Calu3 (cell line): ENCODE measurements around the gene FES. TPM values are rescaled to one million over a fixed set of nuclear protein-coding genes. Genes with fewer than 3 reads are reported as not detected.

Source experiments
- BruUV-seq: library from RNA; stranded (reverse); fragments of 400-500 nt; replicated peaks from 2 replicates; lab custom pipeline; 2021; lab: Mats Ljungman, UMichigan
- CTCF ChIA-PET: fragments of 300-600 bp; sonication (Branson Sonifier 250); formaldehyde crosslinking; loops from one replicate; lab custom pipeline; 2022; ENCODE audit warnings: antibody characterized with exemption; lab: Charles Lee
- DNase-seq: peaks from one replicate; pipeline ENCODE4 v3.0.0; 2022
- H3K27ac Mint-ChIP-seq: one replicate; pipeline ENCODE4 v1.8.0; 2022; ENCODE audit warnings: mixed read lengths; ENCODE audit not compliant: unreplicated experiment
- H3K27me3 Mint-ChIP-seq: one replicate; pipeline ENCODE4 v1.8.0; 2022; ENCODE audit warnings: mixed read lengths; ENCODE audit not compliant: unreplicated experiment
- H3K36me3 Mint-ChIP-seq: one replicate; pipeline ENCODE4 v1.8.0; 2022; ENCODE audit warnings: mild to moderate bottlenecking, moderate library complexity, mixed read lengths; ENCODE audit not compliant: insufficient read depth, unreplicated experiment
- H3K4me1 Mint-ChIP-seq: one replicate; pipeline ENCODE4 v1.8.0; 2022; ENCODE audit warnings: mild to moderate bottlenecking, low read depth, mixed read lengths; ENCODE audit not compliant: unreplicated experiment
- H3K4me3 Mint-ChIP-seq: one replicate; pipeline ENCODE4 v1.8.0; 2022; ENCODE audit warnings: mild to moderate bottlenecking, low read depth, moderate library complexity, mixed read lengths; ENCODE audit not compliant: unreplicated experiment
- H3K9me3 Mint-ChIP-seq: one replicate; pipeline ENCODE4 v1.8.0; 2022; ENCODE audit warnings: low read depth, mixed read lengths; ENCODE audit not compliant: unreplicated experiment
- intact Hi-C: fragments of 100-400 bp; cut with micrococcal nuclease; formaldehyde crosslinking; loops from one replicate; pipeline ENCODE4 v1.10.0; 2022; ENCODE audit not compliant: unreplicated experiment
- total RNA-seq: library from RNA; stranded (reverse); gene quantifications from 2 replicates; pipeline ENCODE4 v1.2.3, GENCODE V29; 2022
- TF ChIP-seq, protein P1 (sequence below): fragments of 200-600 bp; IDR thresholded peaks from one replicate; pipeline ENCODE4 v1.8.0; 2022; ENCODE audit warnings: antibody characterized with exemption; ENCODE audit not compliant: unreplicated experiment

The FES gene
- total RNA-seq, 1 experiment from 2014 or later, result 1.7 TPM

DNA sequence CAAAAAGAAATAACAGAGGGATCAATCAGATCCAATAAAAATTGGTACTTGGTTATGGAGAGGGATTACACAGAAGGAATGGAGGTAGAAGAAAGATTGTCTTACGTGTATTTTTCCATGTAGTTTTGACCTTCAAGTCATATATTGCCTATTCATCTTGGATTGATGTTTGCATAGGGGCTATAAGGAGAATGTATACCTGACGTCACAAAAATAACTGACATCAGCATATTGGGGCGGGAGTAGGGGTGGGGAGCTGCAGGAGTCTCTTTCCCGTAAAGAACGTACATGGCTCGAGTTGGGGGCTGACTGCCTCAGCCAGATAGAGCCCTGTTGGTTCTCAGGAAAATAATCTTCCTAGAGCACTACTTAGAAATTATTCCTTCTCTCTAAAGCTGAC lies 21.8 kb upstream of the FES start:
- Mint-ChIP-seq H3K9me3 (no peaks in the 10 kb centered on the region), H3K27me3 (no peaks in the 10 kb centered on the region), H3K4me3 (no peak overlapping the region), H3K4me1 (peaks cover 35% of the 10 kb centered on the region), H3K36me3 (no peaks in the 10 kb centered on the region), H3K27ac (no peak overlapping the region)
- CTCF ChIA-PET, result no interaction called here
- no TSS peak for BruUV-seq
- TF ChIP-seq, protein P1, sequence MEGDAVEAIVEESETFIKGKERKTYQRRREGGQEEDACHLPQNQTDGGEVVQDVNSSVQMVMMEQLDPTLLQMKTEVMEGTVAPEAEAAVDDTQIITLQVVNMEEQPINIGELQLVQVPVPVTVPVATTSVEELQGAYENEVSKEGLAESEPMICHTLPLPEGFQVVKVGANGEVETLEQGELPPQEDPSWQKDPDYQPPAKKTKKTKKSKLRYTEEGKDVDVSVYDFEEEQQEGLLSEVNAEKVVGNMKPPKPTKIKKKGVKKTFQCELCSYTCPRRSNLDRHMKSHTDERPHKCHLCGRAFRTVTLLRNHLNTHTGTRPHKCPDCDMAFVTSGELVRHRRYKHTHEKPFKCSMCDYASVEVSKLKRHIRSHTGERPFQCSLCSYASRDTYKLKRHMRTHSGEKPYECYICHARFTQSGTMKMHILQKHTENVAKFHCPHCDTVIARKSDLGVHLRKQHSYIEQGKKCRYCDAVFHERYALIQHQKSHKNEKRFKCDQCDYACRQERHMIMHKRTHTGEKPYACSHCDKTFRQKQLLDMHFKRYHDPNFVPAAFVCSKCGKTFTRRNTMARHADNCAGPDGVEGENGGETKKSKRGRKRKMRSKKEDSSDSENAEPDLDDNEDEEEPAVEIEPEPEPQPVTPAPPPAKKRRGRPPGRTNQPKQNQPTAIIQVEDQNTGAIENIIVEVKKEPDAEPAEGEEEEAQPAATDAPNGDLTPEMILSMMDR, result no peak
- intact Hi-C loops, result no loop called here
- DNase-seq, result no peak

DNA sequence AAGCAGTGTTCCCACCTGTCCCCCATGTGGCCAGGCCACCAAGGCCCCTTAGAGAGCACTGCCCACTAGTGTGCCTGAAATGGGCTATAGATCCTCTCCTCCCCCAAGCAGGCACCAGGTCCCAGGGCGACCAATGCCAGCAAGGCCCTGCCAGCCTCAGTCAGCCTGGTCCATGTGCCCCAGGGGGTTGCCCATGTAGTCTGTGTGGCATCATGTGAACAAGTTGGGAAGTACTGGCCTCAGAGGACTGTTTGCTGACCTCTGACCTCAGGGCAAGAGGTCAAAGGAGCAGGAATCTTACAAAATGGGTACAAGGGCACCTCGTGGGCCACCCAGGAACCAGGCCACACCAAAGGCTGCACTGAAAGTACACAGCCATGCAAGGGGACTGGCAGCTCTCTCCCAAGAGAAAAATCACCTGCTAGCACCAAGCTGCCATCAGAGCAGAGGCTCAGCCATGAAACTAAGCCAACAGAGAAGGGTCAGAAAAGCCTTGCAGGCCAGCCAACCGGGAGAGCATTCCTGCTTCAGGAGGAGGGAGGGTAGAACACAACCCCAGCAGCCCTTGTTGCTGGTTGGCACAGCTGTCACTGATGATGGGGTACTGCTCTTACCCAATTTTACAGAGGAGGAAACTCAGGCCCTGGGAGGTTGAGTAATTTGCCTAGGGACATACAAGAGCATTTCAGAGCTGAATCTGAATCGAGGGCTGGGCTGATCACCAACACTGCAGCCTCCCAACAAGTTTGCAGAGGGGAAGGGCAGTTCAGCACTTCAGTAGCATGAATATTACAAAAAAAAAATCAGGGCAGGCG lies 21.1 kb upstream of the FES start:
- DNase-seq, result no peak
- no peak overlapping the region for H3K4me3 Mint-ChIP-seq
- no peaks in the 10 kb centered on the region for H3K27me3 Mint-ChIP-seq
- no peaks in the 10 kb centered on the region for H3K9me3 Mint-ChIP-seq
- intact Hi-C loops, result no loop called here
- no TSS peak for BruUV-seq
- H3K4me1 Mint-ChIP-seq, result peaks cover 40% of the 10 kb centered on the region
- no peak overlapping the region for H3K27ac Mint-ChIP-seq
- TF ChIP-seq, protein P1, result no peak
- peaks cover 3% of the 10 kb centered on the region for H3K36me3 Mint-ChIP-seq
- CTCF ChIA-PET, result no interaction called here

DNA sequence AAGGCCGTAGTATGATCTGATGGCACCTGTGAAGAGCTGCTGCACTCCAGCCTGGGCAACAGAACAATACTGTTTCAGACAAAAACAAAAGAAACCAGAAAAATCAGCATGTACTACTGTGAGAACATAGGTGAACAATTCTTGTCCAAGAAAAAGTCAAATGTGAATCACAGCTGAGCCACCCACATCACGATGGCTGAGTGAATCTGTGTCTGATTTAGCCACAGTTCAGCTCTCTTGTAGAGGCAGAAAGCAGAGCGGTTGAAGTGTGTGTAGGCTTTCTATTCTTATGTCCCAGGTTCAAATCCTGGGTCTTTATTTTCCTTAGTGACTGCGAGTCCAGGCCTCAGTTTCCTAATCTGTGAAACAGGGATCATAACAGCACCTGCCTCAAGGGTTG lies 20.3 kb upstream of the FES start:
- H3K9me3 Mint-ChIP-seq, result no peaks in the 10 kb centered on the region
- H3K4me3 Mint-ChIP-seq, result no peak overlapping the region
- TF ChIP-seq, protein P1, result no peak
- DNase-seq, result no peak
- BruUV-seq, result no TSS peak
- CTCF ChIA-PET, result interaction anchor here (0.5 kb wide), 1 partner anchor 10 kb away, joined by 3 read pairs; no protein-coding TSS in a partner anchor
- H3K4me1 Mint-ChIP-seq, result peaks cover 46% of the 10 kb centered on the region
- intact Hi-C loops, result no loop called here
- H3K27me3 Mint-ChIP-seq, result no peaks in the 10 kb centered on the region
- peaks cover 5% of the 10 kb centered on the region for H3K36me3 Mint-ChIP-seq
- H3K27ac Mint-ChIP-seq, result no peak overlapping the region

DNA sequence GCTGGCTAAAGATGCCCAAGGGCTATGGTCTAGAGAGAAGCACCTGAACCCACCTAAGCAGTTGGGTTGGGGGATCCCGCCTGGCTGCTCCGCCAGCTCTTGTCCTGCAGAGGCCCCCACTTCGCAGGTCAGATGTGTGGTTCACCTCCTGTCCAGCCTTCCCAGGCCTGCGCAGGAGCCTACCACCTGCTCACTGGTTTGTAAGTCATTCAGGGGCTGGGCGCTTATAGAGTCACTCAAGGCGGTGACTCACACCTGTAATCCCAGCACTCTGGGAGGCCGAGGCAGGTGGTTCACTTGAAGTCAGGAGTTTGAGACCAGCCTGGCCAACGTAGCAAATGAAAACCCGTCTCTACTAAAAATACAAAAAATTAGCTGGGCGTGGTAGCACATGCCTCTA lies 19.8 kb upstream of the FES start:
- no TSS peak for BruUV-seq
- H3K27me3 Mint-ChIP-seq, result no peaks in the 10 kb centered on the region
- H3K9me3 Mint-ChIP-seq, result no peaks in the 10 kb centered on the region
- H3K4me3 Mint-ChIP-seq, result no peak overlapping the region
- peaks cover 8% of the 10 kb centered on the region for H3K36me3 Mint-ChIP-seq
- CTCF ChIA-PET, result interaction anchor here (0.5 kb wide), 1 partner anchor 11 kb away, joined by 3 read pairs; no protein-coding TSS in a partner anchor
- no peak overlapping the region for H3K27ac Mint-ChIP-seq
- H3K4me1 Mint-ChIP-seq, result peaks cover 46% of the 10 kb centered on the region
- intact Hi-C loops, result no loop called here
- no peak for DNase-seq
- TF ChIP-seq, protein P1, result no peak
